Parathyroid adenoma (tissue), 2 donors: ENCODE measurements around the gene ZFAND6.

Source experiments
- H2AFZ ChIP-seq: fragments of 300-600 bp; sonication (generic); one replicate; pipeline ENCODE4 v1.7.0; 2017; ENCODE audit warnings: antibody characterized with exemption, mild to moderate bottlenecking
- H3K27ac ChIP-seq: fragments of 300-600 bp; sonication (generic); one replicate; pipeline ENCODE4 v1.7.0; 2017
- H3K27me3 ChIP-seq: fragments of 300-600 bp; sonication (generic); one replicate; pipeline ENCODE4 v1.7.0; 2017; ENCODE audit warnings: low read length; ENCODE audit not compliant: control insufficient read depth, insufficient read depth
- H3K36me3 ChIP-seq: fragments of 300-600 bp; sonication (generic); one replicate; pipeline ENCODE4 v1.7.0; 2017; ENCODE audit warnings: low read length; ENCODE audit not compliant: control insufficient read depth, insufficient read depth
- H3K4me1 ChIP-seq: fragments of 300-600 bp; sonication (generic); one replicate; pipeline ENCODE4 v1.7.0; 2017; ENCODE audit warnings: control low read depth
- H3K4me2 ChIP-seq: fragments of 300-600 bp; sonication (generic); one replicate; pipeline ENCODE4 v1.7.0; 2017; ENCODE audit warnings: low read length
- H3K4me3 ChIP-seq: fragments of 300-600 bp; sonication (generic); one replicate; pipeline ENCODE4 v1.7.0; 2017; ENCODE audit warnings: low read depth, low read length
- H3K79me2 ChIP-seq: fragments of 300-600 bp; sonication (generic); one replicate; pipeline ENCODE4 v1.7.0; 2017; ENCODE audit warnings: control low read depth
- H3K9ac ChIP-seq: fragments of 300-600 bp; sonication (generic); one replicate; pipeline ENCODE4 v1.7.0; 2017; ENCODE audit warnings: mild to moderate bottlenecking
- H3K9me3 ChIP-seq: fragments of 300-600 bp; sonication (generic); one replicate; pipeline ENCODE4 v1.7.0; 2017; ENCODE audit warnings: low read length; ENCODE audit not compliant: control insufficient read depth
- CTCF ChIP-seq: fragments of 300-600 bp; sonication (generic); IDR thresholded peaks from one replicate; pipeline ENCODE4 v1.7.0; 2017; ENCODE audit warnings: antibody characterized with exemption, mild to moderate bottlenecking
- donor health status: primary hyperparathyroidism.

Gene ZFAND6

DNA sequence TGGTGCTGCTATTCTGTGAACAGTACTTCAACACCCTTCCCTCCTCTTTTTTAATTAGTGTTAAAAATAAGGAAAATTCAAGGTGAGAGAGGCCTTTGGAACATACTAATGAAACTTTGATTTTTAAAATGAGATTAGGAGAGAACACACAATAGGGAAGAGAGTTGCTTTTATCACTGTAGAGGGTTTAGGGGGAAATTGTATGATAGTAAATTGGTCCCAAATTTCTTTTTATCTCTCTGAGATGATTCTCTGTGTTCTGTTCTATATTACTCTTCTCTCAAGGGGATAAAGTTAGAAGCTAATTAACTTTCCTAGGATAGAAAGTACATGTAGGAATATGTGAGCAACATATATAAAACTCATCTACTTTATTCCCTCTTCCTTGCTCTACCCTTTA is 40.8 kb downstream of the ZFAND6 start:
- Histone ChIP-seq H3K36me3 (no peaks in the 10 kb centered on the region), H3K27ac (no peak overlapping the region), H3K9ac (no peak overlapping the region), H3K4me3 (no peak overlapping the region), H3K27me3 (no peaks in the 10 kb centered on the region), H2AFZ (no peak overlapping the region), H3K4me2 (no peak overlapping the region), H3K9me3 (no peaks in the 10 kb centered on the region), H3K4me1 (no peaks in the 10 kb centered on the region), H3K79me2 (peaks cover 17% of the 10 kb centered on the region)
- no peak for TF ChIP-seq CTCF

- H3K4me2 ChIP-seq: no peak overlapping the region
- no peaks in the 10 kb centered on the region for H3K27me3 ChIP-seq
- no peaks in the 10 kb centered on the region for H3K36me3 ChIP-seq
- H3K9ac ChIP-seq: no peak overlapping the region
- H3K4me3 ChIP-seq: no peak overlapping the region
- H3K79me2 ChIP-seq: peaks cover 18% of the 10 kb centered on the region
- no peak for TF ChIP-seq CTCF
- H3K27ac ChIP-seq: no peak overlapping the region
- H3K4me1 ChIP-seq: no peaks in the 10 kb centered on the region
- H2AFZ ChIP-seq: no peak overlapping the region
- H3K9me3 ChIP-seq: no peaks in the 10 kb centered on the region
Measured at GRCh38 chr15:80105193-80105592, 45.7 kb downstream of the ZFAND6 start.

DNA sequence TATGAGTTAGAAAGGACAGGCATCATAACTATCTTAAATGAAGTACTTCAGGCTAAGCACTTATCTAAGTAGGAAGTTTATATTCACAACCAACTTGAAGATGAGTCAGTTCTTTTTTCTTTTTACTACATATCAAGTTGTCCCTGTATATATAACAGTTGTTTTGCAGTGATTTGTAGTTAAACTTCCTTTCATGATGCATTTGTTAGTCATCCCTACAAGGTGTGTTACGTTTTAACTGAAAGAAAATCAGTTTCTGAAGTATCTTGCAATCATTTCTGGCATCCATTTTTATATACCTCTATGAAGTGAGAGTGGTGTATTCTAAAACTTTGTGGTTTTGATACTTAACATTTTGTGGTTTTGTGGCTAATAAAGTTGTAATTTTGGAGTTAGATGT is 46.1 kb downstream of the ZFAND6 start:
- TF ChIP-seq CTCF: no peak
- Histone ChIP-seq H3K27me3 (no peaks in the 10 kb centered on the region), H3K36me3 (no peaks in the 10 kb centered on the region), H3K4me2 (no peak overlapping the region), H3K9ac (no peak overlapping the region), H3K79me2 (peaks cover 18% of the 10 kb centered on the region), H3K4me1 (no peaks in the 10 kb centered on the region), H3K4me3 (no peak overlapping the region), H3K27ac (no peak overlapping the region), H3K9me3 (no peaks in the 10 kb centered on the region), H2AFZ (no peak overlapping the region)

- peaks cover 18% of the 10 kb centered on the region for H3K79me2 ChIP-seq
- no peak overlapping the region for H3K9ac ChIP-seq
- no peaks in the 10 kb centered on the region for H3K27me3 ChIP-seq
- H3K9me3 ChIP-seq: no peaks in the 10 kb centered on the region
- no peaks in the 10 kb centered on the region for H3K36me3 ChIP-seq
- H2AFZ ChIP-seq: no peak overlapping the region
- TF ChIP-seq CTCF: no peak
- no peaks in the 10 kb centered on the region for H3K4me1 ChIP-seq
- H3K4me2 ChIP-seq: no peak overlapping the region
- no peak overlapping the region for H3K27ac ChIP-seq
- no peak overlapping the region for H3K4me3 ChIP-seq
Measured at GRCh38 chr15:80106051-80106450, 46.6 kb downstream of the ZFAND6 start.

DNA sequence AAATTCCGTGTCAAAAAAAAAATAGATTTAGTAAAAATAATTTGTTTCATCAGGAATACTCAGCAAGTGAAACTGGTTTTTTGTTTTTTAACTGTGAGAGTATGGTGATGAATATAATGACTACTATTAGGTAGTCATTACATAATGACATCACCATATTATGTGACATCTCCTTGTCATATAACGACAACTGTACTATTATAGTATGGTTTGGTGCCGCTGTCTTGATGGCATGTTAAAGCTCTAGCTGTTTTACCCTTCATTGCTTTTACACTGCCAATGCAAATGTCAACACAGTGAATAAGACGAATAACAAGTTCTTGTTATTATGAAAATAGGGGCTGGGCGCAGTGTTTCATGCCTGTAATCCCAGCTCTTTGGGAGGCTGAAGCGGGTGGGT is 47.7 kb downstream of the ZFAND6 start:
- Histone ChIP-seq H2AFZ (no peak overlapping the region), H3K4me3 (no peak overlapping the region), H3K4me1 (no peaks in the 10 kb centered on the region), H3K4me2 (no peak overlapping the region), H3K79me2 (peaks cover 17% of the 10 kb centered on the region), H3K27ac (no peak overlapping the region), H3K9ac (no peak overlapping the region), H3K36me3 (no peaks in the 10 kb centered on the region), H3K27me3 (no peaks in the 10 kb centered on the region), H3K9me3 (no peaks in the 10 kb centered on the region)
- TF ChIP-seq CTCF: no peak
